Heart left ventricle (tissue), 16 donors: Measurements from ENCODE around the gene CDK5. TPM values are rescaled to one million over a fixed set of nuclear protein-coding genes. Genes with fewer than 3 reads are reported as not detected.

Source experiments
- ATAC-seq, 4 donors: fragments of 200-7000 bp; cut with Tn5 transposase; one replicate each; pipeline ENCODE4 v1.9.1; 2020 to 2022; ENCODE audit warnings: moderate library complexity in 4 of 4, mild to moderate bottlenecking in 3 of 4, moderate number of reproducible peaks in 1 of 4
- DNase-seq, 5 donors: peaks; one replicate each; pipeline ENCODE4 v3.0.0-alpha.2; 2020
- H3K27ac ChIP-seq, 12 donors: fragments of 200-600 bp; sonication (generic) in 4 of 12; one replicate each; pipeline versions ENCODE4 v1.5.0 to v1.8.0; 2016 to 2022; ENCODE audit warnings: mild to moderate bottlenecking in 2 of 12
- H3K27me3 ChIP-seq, 9 donors: fragments of 200-600 bp; sonication (generic) in 2 of 9; one replicate each; pipeline versions ENCODE4 v1.5.1 to v1.8.0; 2016 to 2022; ENCODE audit warnings: mild to moderate bottlenecking in 3 of 9
- H3K36me3 ChIP-seq, 9 donors: fragments of 200-600 bp; sonication (generic) in 2 of 9; one replicate each; pipeline versions ENCODE4 v1.5.0 to v1.8.0; 2018 to 2022; ENCODE audit warnings: mild to moderate bottlenecking in 2 of 9
- H3K4me1 ChIP-seq, 12 donors: fragments of 200-600 bp; sonication (generic) in 4 of 12; one replicate each; pipeline versions ENCODE4 v1.5.0 to v1.8.0; 2016 to 2022; ENCODE audit warnings: mild to moderate bottlenecking in 3 of 12
- H3K4me3 ChIP-seq, 12 donors: fragments of 200-600 bp; sonication (generic) in 4 of 12; one replicate each; pipeline versions ENCODE4 v1.5.0 to v1.8.0; 2017 to 2022; ENCODE audit warnings: mild to moderate bottlenecking in 9 of 12, moderate library complexity in 4 of 12
- H3K9me3 ChIP-seq, 12 donors: fragments of 200-600 bp; sonication (generic) in 4 of 12; one replicate each; pipeline versions ENCODE4 v1.5.0 to v1.8.0; 2016 to 2022; ENCODE audit warnings: mild to moderate bottlenecking in 1 of 12
- POLR2A ChIP-seq, 2 donors: fragments of 450-650 bp; IDR thresholded peaks; one replicate each; pipeline ENCODE4 v1.6.1; 2017; ENCODE audit warnings: antibody characterized with exemption in 2 of 2, mild to moderate bottlenecking in 2 of 2, moderate library complexity in 2 of 2
- whole genome bisulfite sequencing, 4 donors: extraction: QIAGEN DNeasy Blood & Tissue Kit in 2 of 4; methylation state at CpG; one replicate each; pipeline versions ENCODE4 v1.1.5 to v1.1.7; 2013 to 2018; 5-methylcytosine and 5-hydroxymethylcytosine counted together
- intact Hi-C, 10 donors: fragments of 100-400 bp; cut with DNase I; formaldehyde crosslinking; loops; one replicate each; pipeline versions ENCODE4 v1.11.1 to v1.14.2; 2022
- polyA plus RNA-seq, 2 donors: library from polyadenylated mRNA; stranded (reverse); fragments of 200-250 nt; gene quantifications; one replicate each; pipeline ENCODE4 v1.2.3, GENCODE V29; 2013
- total RNA-seq, 9 donors: library from RNA; depleted of rRNA in 2 of 9; stranded (reverse); fragments of >200 nt in 2 of 9; fragmentation: NEBNext Ultra II Directional in 3 of 9; extraction: Animal tissue kit (Norgen Biotek cat#: 25700) in 3 of 9; gene quantifications; one replicate each; pipeline versions ENCODE4 v1.1.0 to v1.2.4, GENCODE V29; 2016 to 2023
- TF ChIP-seq, protein P1 (sequence below), 12 donors: fragments of 200-600 bp; sonication (generic) in 4 of 12; IDR thresholded peaks; one replicate each; pipeline versions ENCODE4 v1.5.0 to v1.8.0; 2018 to 2022; ENCODE audit warnings: antibody characterized with exemption in 12 of 12, mild to moderate bottlenecking in 5 of 12
- donor health status: ischemic (EF 13 %, LVEDD 7.1; RV severe dilation, severe dysfunction).
- donor health status: healthy with polysubstance abuse.
- donor health status: DM: no; HTN: yes; CAD: no.
- donor health status: DM: no; HTN: no; CAD: no.
- donor health status: ischemic (EF 25% LVEDD 6.9; RV normal size, moderate dysfunction).
- donor health status: ischemic (EF 25% LVEDD 5.7; RV mildly dilated, moderate dysfunction).
- donor health status: healthy.
- donor health status: DM: yes; HTN: yes; CAD: no.
- donor health status: ischemic (EF 35%, LVEDD 5.7; RV mildly dilated, moderate dysfunction).
- donor health status: nonischemic (EF 11% LVEDD 7.7; RV severe dilation, severe dysfunction).
- donor health status: DM: yes; HTN: yes; CAD: no.
- donor health status: PGD.
- donor health status: ischemic (EF 29% LVEDD 5.4; RV normal size, mild dysfunction).
- donor health status: nonischemic (EF 23%, LVEDD 6.1; RV moderate dilation, normal function).

CDK5 gene
- total and polyA plus RNA-seq, 11 donors: 5.6 to 13.7 (median 7.6) TPM

DNA sequence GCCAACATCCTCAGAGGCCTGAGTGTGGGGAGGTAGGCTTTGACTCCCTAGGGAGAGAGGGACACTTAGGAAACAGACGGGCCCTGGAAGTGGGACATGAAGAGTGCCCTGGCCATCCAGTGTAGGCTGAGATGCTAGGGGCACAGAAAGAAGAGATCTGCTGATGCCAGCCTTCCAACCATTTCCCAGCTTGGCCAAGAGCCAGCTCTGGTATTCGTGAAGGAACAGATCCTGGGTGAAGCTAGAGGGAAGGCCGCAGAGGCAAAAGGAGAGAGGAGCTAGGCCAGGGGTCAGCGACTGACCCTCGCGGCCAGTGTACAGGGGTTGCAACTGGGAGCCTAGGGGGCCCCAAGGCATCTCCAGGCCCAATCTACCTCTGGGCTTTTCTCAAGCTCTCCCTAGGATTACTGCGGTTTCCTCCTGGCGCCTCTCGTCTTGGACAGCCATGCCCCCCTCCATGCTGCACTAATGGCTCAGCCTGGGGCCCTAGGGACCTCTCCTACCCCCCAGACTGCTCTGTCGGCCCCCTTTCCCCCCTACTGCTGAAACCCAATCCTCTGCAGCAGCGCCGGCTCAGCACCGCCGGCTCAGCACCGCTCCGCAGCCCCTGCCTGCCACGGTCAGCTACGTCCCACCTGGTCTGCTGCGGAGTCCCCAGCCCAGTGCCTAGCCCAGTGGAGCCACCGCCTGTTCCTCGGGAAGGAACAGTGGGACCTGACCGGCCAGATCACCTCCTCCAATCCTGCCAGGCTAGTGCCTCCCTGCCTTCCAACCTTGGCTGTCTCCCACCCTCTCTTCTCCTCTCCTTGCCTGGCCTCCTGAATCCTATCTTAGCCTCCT is 9.5 kb downstream of the CDK5 start, which contains the start of gene ASIC3:
Gene ASIC3 (plus strand): TSS at position 556 of the 840 bp plus-strand sequence. CDS start 355 bp downstream, outside the sequence.
- Histone ChIP-seq H3K36me3 (peaks cover 0 to 24% (median 7%) of the 10 kb centered on the region in 9 donors), H3K4me3 (no peak within 1 kb of the TSS), H3K27ac (no peak within 1 kb of the TSS), H3K4me1 (peaks cover 0 to 17% (median 9%) of the 10 kb centered on the region in 12 donors), H3K27me3 (peaks cover 0 to 3% (median 0%) of the 10 kb centered on the region in 9 donors), H3K9me3 (no peaks in the 10 kb centered on the region)
- no peak for DNase-seq
- intact Hi-C loops: no loop called here
- no peak for ATAC-seq
- WGBS, 4 donors: 72 to 79% (median 76%) methylated on average over 18 to 22 of the region's 22 CpGs
- TF ChIP-seq, protein P1, sequence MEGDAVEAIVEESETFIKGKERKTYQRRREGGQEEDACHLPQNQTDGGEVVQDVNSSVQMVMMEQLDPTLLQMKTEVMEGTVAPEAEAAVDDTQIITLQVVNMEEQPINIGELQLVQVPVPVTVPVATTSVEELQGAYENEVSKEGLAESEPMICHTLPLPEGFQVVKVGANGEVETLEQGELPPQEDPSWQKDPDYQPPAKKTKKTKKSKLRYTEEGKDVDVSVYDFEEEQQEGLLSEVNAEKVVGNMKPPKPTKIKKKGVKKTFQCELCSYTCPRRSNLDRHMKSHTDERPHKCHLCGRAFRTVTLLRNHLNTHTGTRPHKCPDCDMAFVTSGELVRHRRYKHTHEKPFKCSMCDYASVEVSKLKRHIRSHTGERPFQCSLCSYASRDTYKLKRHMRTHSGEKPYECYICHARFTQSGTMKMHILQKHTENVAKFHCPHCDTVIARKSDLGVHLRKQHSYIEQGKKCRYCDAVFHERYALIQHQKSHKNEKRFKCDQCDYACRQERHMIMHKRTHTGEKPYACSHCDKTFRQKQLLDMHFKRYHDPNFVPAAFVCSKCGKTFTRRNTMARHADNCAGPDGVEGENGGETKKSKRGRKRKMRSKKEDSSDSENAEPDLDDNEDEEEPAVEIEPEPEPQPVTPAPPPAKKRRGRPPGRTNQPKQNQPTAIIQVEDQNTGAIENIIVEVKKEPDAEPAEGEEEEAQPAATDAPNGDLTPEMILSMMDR (IDR thresholded peaks at IDR 0.05): no peak
- no peak for TF ChIP-seq POLR2A (IDR thresholded peaks at IDR 0.05)

DNA sequence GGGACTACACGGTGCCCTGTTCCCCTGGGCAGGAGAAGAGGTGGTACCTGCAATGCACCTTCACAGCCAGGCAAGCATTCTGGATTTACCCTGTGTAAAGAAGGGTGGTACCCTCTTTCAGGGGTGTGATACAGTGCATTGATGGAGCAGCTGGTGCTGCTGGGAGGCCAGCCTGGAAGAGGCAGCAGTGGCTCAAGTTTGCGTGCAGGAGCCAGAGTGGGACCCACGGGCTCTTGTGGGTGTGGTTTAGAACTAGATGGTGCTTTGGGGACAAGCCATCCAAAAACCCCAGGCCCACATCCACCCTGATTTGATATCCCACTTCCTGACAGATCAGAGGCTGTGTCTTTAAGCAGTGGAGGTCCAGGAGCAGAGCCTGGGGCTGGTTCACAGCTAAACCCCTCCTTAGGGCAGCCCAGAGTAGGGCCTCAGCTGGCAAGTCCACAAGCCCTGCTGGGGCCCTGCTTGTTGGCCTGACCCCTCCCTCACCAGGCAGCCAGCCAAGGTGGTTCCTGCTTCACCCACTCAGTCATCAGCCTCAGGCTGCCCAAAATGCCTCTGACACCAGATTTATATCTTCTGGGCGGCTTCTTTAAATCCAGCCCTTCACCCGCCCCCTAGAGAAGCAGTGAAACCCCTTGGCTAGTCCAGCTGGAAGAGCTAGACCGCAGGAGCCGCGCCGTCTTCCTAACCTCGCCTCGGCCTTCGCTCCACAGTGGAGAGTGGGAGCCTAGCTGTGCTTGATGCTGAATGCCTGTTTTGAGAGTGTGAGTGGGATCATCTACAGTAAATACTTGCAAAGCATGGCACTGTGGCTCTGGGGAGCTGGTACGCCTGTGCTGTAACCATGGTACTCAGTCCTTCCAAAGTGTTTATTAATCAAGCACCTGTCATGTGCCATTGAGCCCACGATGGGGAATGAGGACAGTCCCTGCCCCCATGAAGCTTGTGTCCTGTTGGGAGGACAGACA is 10.8 kb downstream of the CDK5 start:
- intact Hi-C loops: no loop called here
- TF ChIP-seq POLR2A (IDR thresholded peaks at IDR 0.05): no peak
- TF ChIP-seq, protein P1 (IDR thresholded peaks at IDR 0.05): no peak

DNA sequence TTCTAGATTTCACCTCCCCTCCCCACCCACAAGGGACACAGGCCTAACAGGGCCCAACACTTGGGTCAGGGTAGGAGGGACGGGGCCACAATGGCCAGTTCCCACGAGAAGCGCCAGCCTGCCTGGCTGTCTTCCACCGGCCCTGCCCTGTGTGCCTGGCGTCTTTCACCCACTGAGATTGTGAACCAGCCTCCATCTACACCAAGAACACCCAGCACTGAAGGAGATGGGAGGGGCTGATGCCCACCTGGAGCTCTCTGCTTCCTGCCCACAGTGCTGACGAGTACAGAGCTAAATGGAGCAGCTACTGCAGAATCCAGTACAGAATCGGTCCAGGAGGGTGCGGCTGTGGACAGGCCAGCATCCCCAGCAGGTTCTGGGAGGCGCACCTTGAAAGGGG is 11.7 kb downstream of the CDK5 start:
- H3K9me3 ChIP-seq: no peaks in the 10 kb centered on the region
- H3K36me3 ChIP-seq: peaks cover 0 to 34% (median 17%) of the 10 kb centered on the region in 9 donors
- H3K27me3 ChIP-seq: peaks cover 0 to 3% (median 0%) of the 10 kb centered on the region in 9 donors
- intact Hi-C loops: no loop called here
- no peak overlapping the region for H3K4me3 ChIP-seq
- peaks cover 0 to 11% (median 3%) of the 10 kb centered on the region in 12 donors for H3K4me1 ChIP-seq
- WGBS, 4 donors: 78 to 90% (median 87%) methylated on average over 5 to 9 of the region's 9 CpGs
- no peak for ATAC-seq
- no peak for DNase-seq
- no peak overlapping the region for H3K27ac ChIP-seq
- no peak for TF ChIP-seq POLR2A (IDR thresholded peaks at IDR 0.05)
- TF ChIP-seq, protein P1 (IDR thresholded peaks at IDR 0.05): no peak

More for the DNA sequence above, 10.8 kb downstream of the CDK5 start:
- Histone ChIP-seq H3K4me3 (no peak overlapping the region), H3K27ac (no peak overlapping the region), H3K27me3 (peaks cover 0 to 3% (median 0%) of the 10 kb centered on the region in 9 donors), H3K4me1 (peaks cover 0 to 17% (median 8%) of the 10 kb centered on the region in 12 donors), H3K36me3 (peaks cover 0 to 34% (median 15%) of the 10 kb centered on the region in 9 donors), H3K9me3 (no peaks in the 10 kb centered on the region)
- DNase-seq (no peak), ATAC-seq (no peak)
- 63 to 70% (median 68%) methylated on average over 13 to 14 of the region's 14 CpGs for WGBS, 4 donors
